Astrocyte (in vitro differentiated cells and primary cell): ENCODE measurements around the gene SIPA1. TPM values are rescaled to one million over a fixed set of nuclear protein-coding genes. Genes with fewer than 3 reads are reported as not detected.
A peak's percentile ranks its signal among the peaks of the same experiment; 100 is the strongest.

ENCODE experiments used
- DNase-seq: peaks from one replicate; pipeline ENCODE4 v3.0.0-alpha.2; 2010; ENCODE audit warnings: low read depth
- FAIRE-seq: peaks from 2 replicates; lab custom pipeline; 2011; peaks lifted over from hg19 to GRCh38; lab: Jason Lieb, UNC
- H2AFZ ChIP-seq: 2 replicates; pipeline ENCODE4 v1.6.0; 2012; ENCODE audit warnings: low read depth, low read length, inconsistent platforms
- H3K27ac ChIP-seq: 2 replicates; pipeline ENCODE4 v1.5.1; 2011; ENCODE audit warnings: low read depth, low read length, inconsistent platforms
- H3K27me3 ChIP-seq: 2 replicates; pipeline ENCODE4 v1.6.0; 2011; ENCODE audit warnings: low read length, inconsistent platforms; ENCODE audit not compliant: insufficient read depth
- H3K36me3 ChIP-seq: 2 replicates; pipeline ENCODE4 v1.5.1; 2011; ENCODE audit warnings: low read length, inconsistent platforms; ENCODE audit not compliant: insufficient read depth
- H3K4me1 ChIP-seq: 2 replicates; pipeline ENCODE4 v1.5.1; 2011; ENCODE audit warnings: low read length, inconsistent platforms; ENCODE audit not compliant: insufficient read depth
- H3K4me2 ChIP-seq: 2 replicates; pipeline ENCODE4 v1.6.0; 2012; ENCODE audit warnings: low read length, inconsistent platforms
- H3K4me3 ChIP-seq: 2 replicates; pipeline ENCODE4 v1.5.1; 2011; ENCODE audit warnings: low read depth, mild to moderate bottlenecking, low read length, inconsistent platforms; ENCODE audit not compliant: insufficient read depth
- H3K79me2 ChIP-seq: 2 replicates; pipeline ENCODE4 v1.6.0; 2012; ENCODE audit warnings: mild to moderate bottlenecking, low read length, inconsistent platforms; ENCODE audit not compliant: insufficient read depth
- H3K9ac ChIP-seq: 2 replicates; pipeline ENCODE4 v1.6.0; 2012; ENCODE audit warnings: mild to moderate bottlenecking, low read length, inconsistent platforms
- H3K9me3 ChIP-seq: 2 replicates; pipeline ENCODE4 v1.5.1; 2012; ENCODE audit warnings: low read depth, mild to moderate bottlenecking, low read length, inconsistent platforms; ENCODE audit not compliant: insufficient read depth
- H4K20me1 ChIP-seq: 2 replicates; pipeline ENCODE4 v1.6.0; 2012; ENCODE audit warnings: low read length, inconsistent platforms; ENCODE audit not compliant: insufficient read depth
- H3K27ac Mint-ChIP-seq: one replicate; pipeline ENCODE4 v1.8.0; 2021; ENCODE audit warnings: mild to moderate bottlenecking, mixed read lengths; ENCODE audit not compliant: unreplicated experiment
- H3K27me3 Mint-ChIP-seq: one replicate; pipeline ENCODE4 v1.8.0; 2021; ENCODE audit warnings: low read depth, mixed read lengths; ENCODE audit not compliant: unreplicated experiment
- H3K36me3 Mint-ChIP-seq: one replicate; pipeline ENCODE4 v1.8.0; 2021; ENCODE audit warnings: low read depth, mixed read lengths; ENCODE audit not compliant: unreplicated experiment
- H3K4me1 Mint-ChIP-seq: one replicate; pipeline ENCODE4 v1.8.0; 2021; ENCODE audit warnings: low read depth, mixed read lengths; ENCODE audit not compliant: unreplicated experiment
- H3K4me3 Mint-ChIP-seq: one replicate; pipeline ENCODE4 v1.8.0; 2021; ENCODE audit warnings: mild to moderate bottlenecking, moderate library complexity, mixed read lengths; ENCODE audit not compliant: unreplicated experiment
- H3K9me3 Mint-ChIP-seq: one replicate; pipeline ENCODE4 v1.8.0; 2021; ENCODE audit warnings: mild to moderate bottlenecking, mixed read lengths; ENCODE audit not compliant: unreplicated experiment
- CTCF ChIP-seq: IDR thresholded peaks from 2 replicates; pipeline ENCODE4 v1.5.1; 2011; ENCODE audit warnings: low read depth, mild to moderate bottlenecking, inconsistent platforms, low read length, moderate library complexity; ENCODE audit not compliant: insufficient read depth
- EZH2 ChIP-seq: IDR thresholded peaks from 2 replicates; pipeline ENCODE4 v1.6.1; 2012; ENCODE audit warnings: mild to moderate bottlenecking, low read length, inconsistent platforms; ENCODE audit not compliant: insufficient read depth
- total RNA-seq: library from RNA; stranded (reverse); gene quantifications from 2 replicates; pipeline ENCODE4 v1.2.1, GENCODE V29; 2021

The SIPA1 gene
- total RNA-seq, 1 donor from 2014 or later = 26.7 TPM

GRCh38 chr11:65606876-65607613 is 30.9 kb upstream of the SIPA1 start:
- H3K27ac ChIP-seq = no peak overlapping the region
- no peaks in the 10 kb centered on the region for H3K9me3 ChIP-seq
- Mint-ChIP-seq H3K36me3 (peaks cover 29% of the 10 kb centered on the region), H3K4me1 (peaks cover 18% of the 10 kb centered on the region), H3K4me3 (peak overlapping the region; percentile 60), H3K27ac (peak overlapping the region; percentile 47), H3K9me3 (no peaks in the 10 kb centered on the region), H3K27me3 (no peaks in the 10 kb centered on the region)
- no peak overlapping the region for H3K9ac ChIP-seq
- H3K79me2 ChIP-seq = peaks cover 44% of the 10 kb centered on the region
- H2AFZ ChIP-seq = peak overlapping the region; percentile 34
- peak overlapping the region; percentile 80 for H3K4me2 ChIP-seq
- no peak overlapping the region for H3K4me3 ChIP-seq
- H4K20me1 ChIP-seq = peaks cover 67% of the 10 kb centered on the region
- DNase-seq (peak; percentile 94), FAIRE-seq (no peak)
- peaks cover 21% of the 10 kb centered on the region for H3K36me3 ChIP-seq
- TF ChIP-seq EZH2 (no peak), CTCF (no peak)
- no peaks in the 10 kb centered on the region for H3K27me3 ChIP-seq
- H3K4me1 ChIP-seq = peaks cover 27% of the 10 kb centered on the region

GRCh38 chr11:65607614-65608426 is 30.1 kb upstream of the SIPA1 start:
- no peak for FAIRE-seq
- Mint-ChIP-seq H3K27me3 (no peaks in the 10 kb centered on the region), H3K27ac (no peak overlapping the region), H3K36me3 (peaks cover 32% of the 10 kb centered on the region), H3K4me3 (no peak overlapping the region), H3K9me3 (no peaks in the 10 kb centered on the region), H3K4me1 (peaks cover 23% of the 10 kb centered on the region)
- Histone ChIP-seq H3K27me3 (no peaks in the 10 kb centered on the region), H3K4me2 (peak overlapping the region; percentile 80), H3K27ac (no peak overlapping the region), H2AFZ (peak overlapping the region; percentile 34), H3K36me3 (peaks cover 21% of the 10 kb centered on the region), H3K9ac (no peak overlapping the region), H3K4me1 (peaks cover 35% of the 10 kb centered on the region), H3K4me3 (no peak overlapping the region), H3K9me3 (no peaks in the 10 kb centered on the region), H3K79me2 (peaks cover 51% of the 10 kb centered on the region), H4K20me1 (peaks cover 75% of the 10 kb centered on the region)
- TF ChIP-seq EZH2 (no peak), CTCF (no peak)
- no peak for DNase-seq
